Measurements from ENCODE around the gene HDX.

Gene HDX

GRCh38 chrX:84362184-84362838, 139.9 kb downstream of the HDX start:
- no peaks in the 10 kb centered on the region for H3K36me3 ChIP-seq (ENCODE audit: low read length)
- H3K79me2 ChIP-seq (ENCODE audit: insufficient read depth, low read length) = no peaks in the 10 kb centered on the region
- H3K4me3 ChIP-seq (ENCODE audit: insufficient read depth, low read length, poor library complexity, severe bottlenecking) = no peak overlapping the region
- H3K27ac ChIP-seq (ENCODE audit: low read depth, low read length) = no peak overlapping the region
- no peaks in the 10 kb centered on the region for H3K27me3 ChIP-seq (ENCODE audit: low read length)
- no peak overlapping the region for H2AFZ ChIP-seq (ENCODE audit: low read depth, low read length, severe bottlenecking)
- H3K9me2 ChIP-seq (replicated peaks; ENCODE audit: insufficient read depth, low read length) = no peaks in the 10 kb centered on the region
- H3K9me3 ChIP-seq (ENCODE audit: insufficient read depth, low read length) = no peaks in the 10 kb centered on the region
- no peak overlapping the region for H3K4me2 ChIP-seq (ENCODE audit: low read depth, low read length, poor library complexity, severe bottlenecking)
- H3K9ac ChIP-seq (ENCODE audit: low read length) = no peak overlapping the region
- TF ChIP-seq CTCF (IDR thresholded peaks at IDR 0.05; ENCODE audit: insufficient read depth, low read length, poor library complexity, severe bottlenecking) (no peak), EZH2phosphoT487 (conservative IDR thresholded peaks at IDR 0.05; ENCODE audit: low read length) (no peak)
- no peaks in the 10 kb centered on the region for H3F3A ChIP-seq (ENCODE audit: insufficient read depth)
- no peaks in the 10 kb centered on the region for H4K20me1 ChIP-seq (ENCODE audit: low read depth, low read length)

DNA sequence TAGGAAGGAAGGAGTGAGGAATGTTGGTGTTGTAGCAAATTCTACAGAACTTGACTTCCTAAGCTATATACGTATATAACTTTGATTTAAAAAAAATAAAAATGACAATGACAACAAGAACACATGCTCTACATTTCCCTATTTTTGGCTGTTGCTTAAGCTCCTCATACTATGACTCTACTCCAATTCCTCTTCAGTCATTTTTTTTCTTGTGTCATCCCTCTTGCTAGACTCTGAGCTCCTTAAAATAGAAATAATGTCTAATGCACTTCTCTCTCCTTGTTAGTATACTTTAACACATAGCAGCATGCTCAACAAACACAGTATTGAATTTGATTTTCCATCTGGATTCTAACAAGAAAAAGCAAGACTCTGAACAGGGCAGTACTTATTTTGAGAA, 144.0 kb downstream of the HDX start:
- no peak for TF ChIP-seq CTCF (IDR thresholded peaks at IDR 0.05; ENCODE audit: insufficient read depth, low read length, poor library complexity, severe bottlenecking)
- no peak for TF ChIP-seq EZH2phosphoT487 (conservative IDR thresholded peaks at IDR 0.05; ENCODE audit: low read length)
- H3K27me3 ChIP-seq (ENCODE audit: low read length) = no peaks in the 10 kb centered on the region
- no peak overlapping the region for H3K9ac ChIP-seq (ENCODE audit: low read length)
- no peaks in the 10 kb centered on the region for H3K79me2 ChIP-seq (ENCODE audit: insufficient read depth, low read length)
- H3K9me3 ChIP-seq (ENCODE audit: insufficient read depth, low read length) = no peaks in the 10 kb centered on the region
- no peaks in the 10 kb centered on the region for H4K20me1 ChIP-seq (ENCODE audit: low read depth, low read length)
- H3K36me3 ChIP-seq (ENCODE audit: low read length) = no peaks in the 10 kb centered on the region
- H3K4me2 ChIP-seq (ENCODE audit: low read depth, low read length, poor library complexity, severe bottlenecking) = no peak overlapping the region
- no peaks in the 10 kb centered on the region for H3F3A ChIP-seq (ENCODE audit: insufficient read depth)
- H3K9me2 ChIP-seq (replicated peaks; ENCODE audit: insufficient read depth, low read length) = no peaks in the 10 kb centered on the region
- no peak overlapping the region for H2AFZ ChIP-seq (ENCODE audit: low read depth, low read length, severe bottlenecking)
- no peak overlapping the region for H3K27ac ChIP-seq (ENCODE audit: low read depth, low read length)
- H3K4me3 ChIP-seq (ENCODE audit: insufficient read depth, low read length, poor library complexity, severe bottlenecking) = no peak overlapping the region

DNA sequence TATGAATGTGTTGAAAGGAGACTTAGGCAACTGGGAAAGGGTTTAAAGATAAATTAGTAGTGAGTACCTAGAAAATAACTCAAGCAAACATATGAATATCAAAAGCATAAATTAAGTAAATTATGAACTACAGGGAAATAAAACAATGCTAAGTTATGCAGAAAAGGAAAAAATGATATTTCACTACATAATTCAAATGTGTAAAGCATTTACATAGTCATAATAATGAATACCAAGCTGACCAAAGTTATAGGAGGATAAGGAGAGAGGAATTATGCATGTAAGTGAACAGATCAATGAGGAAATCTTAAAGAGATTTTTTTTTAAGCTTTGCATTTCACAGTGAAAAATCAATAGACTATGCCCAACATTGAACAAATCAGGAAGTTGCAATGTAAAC, 145.0 kb downstream of the HDX start:
- no peak overlapping the region for H3K27ac ChIP-seq (ENCODE audit: low read depth, low read length)
- no peaks in the 10 kb centered on the region for H3K36me3 ChIP-seq (ENCODE audit: low read length)
- no peaks in the 10 kb centered on the region for H3K27me3 ChIP-seq (ENCODE audit: low read length)
- no peak overlapping the region for H3K4me3 ChIP-seq (ENCODE audit: insufficient read depth, low read length, poor library complexity, severe bottlenecking)
- no peaks in the 10 kb centered on the region for H3K9me3 ChIP-seq (ENCODE audit: insufficient read depth, low read length)
- no peaks in the 10 kb centered on the region for H4K20me1 ChIP-seq (ENCODE audit: low read depth, low read length)
- H3K9ac ChIP-seq (ENCODE audit: low read length) = no peak overlapping the region
- H2AFZ ChIP-seq (ENCODE audit: low read depth, low read length, severe bottlenecking) = no peak overlapping the region
- TF ChIP-seq EZH2phosphoT487 (conservative IDR thresholded peaks at IDR 0.05; ENCODE audit: low read length) = no peak
- TF ChIP-seq CTCF (IDR thresholded peaks at IDR 0.05; ENCODE audit: insufficient read depth, low read length, poor library complexity, severe bottlenecking) = no peak
- no peaks in the 10 kb centered on the region for H3F3A ChIP-seq (ENCODE audit: insufficient read depth)
- no peaks in the 10 kb centered on the region for H3K9me2 ChIP-seq (replicated peaks; ENCODE audit: insufficient read depth, low read length)
- H3K79me2 ChIP-seq (ENCODE audit: insufficient read depth, low read length) = no peaks in the 10 kb centered on the region
- no peak overlapping the region for H3K4me2 ChIP-seq (ENCODE audit: low read depth, low read length, poor library complexity, severe bottlenecking)

Data from SU-DHL-6 (cell line).